HG02642 (cell line): Measurements from ENCODE around the gene SIGLEC1.

Source experiments
- ATAC-seq: cut with Tn5 transposase; IDR thresholded peaks from one replicate; pipeline ENCODE4 v1.9.1; 2021; ENCODE audit warnings: mild to moderate bottlenecking; ENCODE audit not compliant: unreplicated experiment, poor library complexity

The SIGLEC1 gene

GRCh38 chr20:3663031-3663701 lies 49.2 kb downstream of the SIGLEC1 start, which contains the start of gene GFRA4:
TSS of gene GFRA4 (minus strand) at chr20:3663399. CDS start at chr20:3663399, 0 bp downstream.
- ATAC-seq = no peak
